ENCODE results near the gene OR6N2.

OR6N2 gene

GRCh38 chr1:158754420-158754819 lies 26.6 kb downstream of the OR6N2 start, which contains the start of gene OR6K6:
Gene OR6K6, plus strand, starts transcription at chr1:158754720. Its CDS starts 168 bp downstream, at chr1:158754888.
- no peak for DNase-seq (ENCODE audit: low read depth)

- no peak for DNase-seq (ENCODE audit: low read depth)
These were observed 28.8 kb downstream of the OR6N2 start for GRCh38 chr1:158752155-158752712.

GRCh38 chr1:158735848-158736247 lies 45.2 kb downstream of the OR6N2 start:
- DNase-seq (ENCODE audit: low read depth): no peak

- no peak for DNase-seq (ENCODE audit: low read depth)
These were observed 48.5 kb downstream of the OR6N2 start for GRCh38 chr1:158732524-158732923.

GRCh38 chr1:158731707-158732106 lies 49.3 kb downstream of the OR6N2 start:
- no peak for DNase-seq (ENCODE audit: low read depth)

GRCh38 chr1:158730453-158730852 lies 50.6 kb downstream of the OR6N2 start:
- DNase-seq (ENCODE audit: low read depth): no peak

GRCh38 chr1:158728510-158729225 lies 52.3 kb downstream of the OR6N2 start:
- no peak for DNase-seq (ENCODE audit: low read depth)

- no peak for DNase-seq (ENCODE audit: low read depth)
These were observed 56.6 kb downstream of the OR6N2 start for GRCh38 chr1:158724442-158724841.

All from T follicular helper cell (primary cell).